HepG2 (cell line): Measurements from ENCODE around the gene H1-8. TPM values are rescaled to one million over a fixed set of nuclear protein-coding genes. Genes with fewer than 3 reads are reported as not detected.

ENCODE experiments used
- ARHGAP35 ChIP-seq: sonication (generic); formaldehyde crosslinking; IDR thresholded peaks from 2 replicates; pipeline ENCODE4 v1.9.0; 2022; ENCODE audit warnings: mild to moderate bottlenecking, inconsistent platforms, moderate library complexity, missing genetic modification reagents, borderline replicate concordance
- GRHL1 ChIP-seq: sonication (generic); formaldehyde crosslinking; conservative IDR thresholded peaks from 2 replicates; pipeline ENCODE4 v1.8.0; 2022; ENCODE audit warnings: missing genetic modification reagents
- KDM4B ChIP-seq: sonication (generic); formaldehyde crosslinking; IDR thresholded peaks from 2 replicates; pipeline ENCODE4 v1.4.0; 2020; ENCODE audit warnings: missing genetic modification reagents
- MTA1 ChIP-seq: sonication (generic); formaldehyde crosslinking; IDR thresholded peaks from 2 replicates; pipeline ENCODE4 v1.4.0; 2020; ENCODE audit warnings: missing genetic modification reagents, mild to moderate bottlenecking, borderline replicate concordance
- PCBP2 ChIP-seq: fragments of 200-400 bp; formaldehyde crosslinking; optimal IDR thresholded peaks from 2 replicates; pipeline ENCODE3; 2018; ENCODE audit warnings: low read length, low read depth; ENCODE audit not compliant: poor library complexity, severe bottlenecking
- RARG ChIP-seq: sonication (generic); formaldehyde crosslinking; IDR thresholded peaks from 2 replicates; pipeline ENCODE4 v1.4.0; 2020; ENCODE audit warnings: low read depth, mild to moderate bottlenecking, missing genetic modification reagents
- SIX1 ChIP-seq: sonication (generic); formaldehyde crosslinking; IDR thresholded peaks from 2 replicates; pipeline ENCODE4 v1.4.0; 2020; ENCODE audit warnings: missing genetic modification reagents, borderline replicate concordance
- SMARCE1 ChIP-seq: fragments of 450-650 bp; IDR thresholded peaks from 2 replicates; pipeline ENCODE4 v1.6.1; 2017; ENCODE audit warnings: borderline replicate concordance
- SRSF4 ChIP-seq: fragments of 200-400 bp; formaldehyde crosslinking; IDR thresholded peaks from one replicate; pipeline ENCODE4 v1.6.1; 2018; ENCODE audit warnings: mild to moderate bottlenecking, low read depth, low read length, moderate library complexity; ENCODE audit not compliant: poor library complexity, severe bottlenecking
- ZFP1 ChIP-seq: IDR thresholded peaks from 2 replicates; pipeline ENCODE4 v1.6.1; 2016
- ZNF230 ChIP-seq: sonication (generic); formaldehyde crosslinking; IDR thresholded peaks from 2 replicates; pipeline ENCODE4 v1.4.0; 2020; ENCODE audit warnings: mild to moderate bottlenecking, missing genetic modification reagents
- ZNF3 ChIP-seq: IDR thresholded peaks from 2 replicates; pipeline ENCODE4 v1.7.0; 2017; ENCODE audit warnings: inconsistent platforms
- ZNF580 ChIP-seq: IDR thresholded peaks from 2 replicates; pipeline ENCODE4 v1.6.1; 2016; ENCODE audit warnings: low read depth, borderline replicate concordance
- ZNF746 ChIP-seq: sonication (generic); formaldehyde crosslinking; IDR thresholded peaks from 2 replicates; pipeline ENCODE4 v1.8.0; 2022; ENCODE audit warnings: mild to moderate bottlenecking, missing genetic modification reagents
- ZSCAN21 ChIP-seq: sonication (generic); formaldehyde crosslinking; IDR thresholded peaks from 2 replicates; pipeline ENCODE4 v1.8.0; 2022; ENCODE audit warnings: mild to moderate bottlenecking, missing genetic modification reagents, moderate library complexity, borderline replicate concordance
- polyA plus RNA-seq, 8 experiments: library from polyadenylated mRNA; depleted of rRNA in 3 of 8; stranded (reverse) in 7 of 8; unstranded in 1 of 8; fragments of >200 nt; fragmentation: Illumina TruSeq in 4 of 8; extraction: Trizol in 4 of 8; gene quantifications; 2 replicates each; pipeline versions ENCODE4 v1.2.1 to v1.2.3, GENCODE V29; 2011 to 2016; ENCODE audit warnings: low read depth in 4 of 8, missing spikeins in 1 of 8, mixed read lengths in 1 of 8; ENCODE audit not compliant: insufficient read depth in 1 of 8
- total RNA-seq, 5 experiments: library from RNA; depleted of rRNA; stranded (reverse); fragments of >200 nt; fragmentation: Illumina TruSeq; extraction: Trizol; gene quantifications; 2 replicates each; pipeline ENCODE4 v1.2.3, GENCODE V29; 2016; ENCODE audit warnings: low read depth in 1 of 5
- TF ChIP-seq, protein P1 (sequence below): sonication (generic); formaldehyde crosslinking; IDR thresholded peaks from 2 replicates; pipeline ENCODE4 v1.4.0; 2020; ENCODE audit warnings: mild to moderate bottlenecking, missing genetic modification reagents
- TF ChIP-seq, protein P2 (sequence below): sonication (generic); formaldehyde crosslinking; IDR thresholded peaks from 2 replicates; pipeline ENCODE4 v1.4.0; 2020; ENCODE audit warnings: low read depth, mild to moderate bottlenecking, missing genetic modification reagents
- TF ChIP-seq, protein P3 (sequence below): sonication (generic); formaldehyde crosslinking; IDR thresholded peaks from 2 replicates; pipeline ENCODE4 v1.4.0; 2020; ENCODE audit warnings: missing genetic modification reagents
- TF ChIP-seq, protein P4 (sequence below): conservative IDR thresholded peaks from 2 replicates; pipeline ENCODE4 v1.6.1; 2018; ENCODE audit warnings: missing genetic modification reagents

H1-8 gene
- total and polyA plus RNA-seq, 2 of the 13 experiments (the other 11 are each of a cell fraction or from before 2014, with no cell fraction given): 0.08 TPM; not detected in 1

DNA sequence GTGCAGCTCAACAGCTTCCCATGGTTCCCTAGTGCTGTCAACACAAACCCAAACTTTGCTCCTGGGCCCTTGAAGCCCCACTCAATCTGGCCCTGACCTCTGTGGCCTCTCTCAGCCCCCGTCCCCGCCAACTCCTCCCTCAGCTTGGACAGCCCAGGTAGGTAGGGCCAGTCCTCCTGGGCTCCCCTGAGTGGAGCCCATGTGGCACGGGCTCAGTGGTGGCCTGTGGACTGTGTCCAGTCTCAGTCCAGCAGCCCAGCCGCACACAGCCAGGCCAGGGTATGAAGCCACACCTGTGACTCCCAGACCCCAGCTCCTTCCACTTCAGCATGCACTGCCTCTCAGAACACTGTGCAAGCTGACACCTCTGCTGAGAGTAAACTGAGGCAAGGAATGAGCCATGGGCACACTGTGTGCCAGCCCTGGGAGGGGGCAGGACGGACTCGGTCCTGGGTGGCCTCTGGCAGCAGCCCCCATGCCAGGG, 52.0 kb downstream of the H1-8 start (continued):
- TF ChIP-seq PCBP2 (no peak), ZSCAN21 (CRISPR knock-in tag) (peak; percentile 43; the same call in 1 of the 2 replicates), ARHGAP35 (CRISPR knock-in tag) (no peak), GRHL1 (no peak), ZFP1 (CRISPR knock-in tag) (0 out of 2 replicates have a peak, but pooled peaks have one; percentile 68), ZNF580 (CRISPR knock-in tag) (peak; percentile 74; the same call in 1 of the 2 replicates), MTA1 (CRISPR knock-in tag) (peak; percentile 96), SMARCE1 (no peak), SIX1 (CRISPR knock-in tag) (no peak), ZNF746 (CRISPR knock-in tag) (peak; percentile 89), ZNF3 (no peak), KDM4B (CRISPR knock-in tag) (no peak), RARG (CRISPR knock-in tag) (no peak), ZNF230 (CRISPR knock-in tag) (no peak), SRSF4 (no peak)
- TF ChIP-seq, protein P1, sequence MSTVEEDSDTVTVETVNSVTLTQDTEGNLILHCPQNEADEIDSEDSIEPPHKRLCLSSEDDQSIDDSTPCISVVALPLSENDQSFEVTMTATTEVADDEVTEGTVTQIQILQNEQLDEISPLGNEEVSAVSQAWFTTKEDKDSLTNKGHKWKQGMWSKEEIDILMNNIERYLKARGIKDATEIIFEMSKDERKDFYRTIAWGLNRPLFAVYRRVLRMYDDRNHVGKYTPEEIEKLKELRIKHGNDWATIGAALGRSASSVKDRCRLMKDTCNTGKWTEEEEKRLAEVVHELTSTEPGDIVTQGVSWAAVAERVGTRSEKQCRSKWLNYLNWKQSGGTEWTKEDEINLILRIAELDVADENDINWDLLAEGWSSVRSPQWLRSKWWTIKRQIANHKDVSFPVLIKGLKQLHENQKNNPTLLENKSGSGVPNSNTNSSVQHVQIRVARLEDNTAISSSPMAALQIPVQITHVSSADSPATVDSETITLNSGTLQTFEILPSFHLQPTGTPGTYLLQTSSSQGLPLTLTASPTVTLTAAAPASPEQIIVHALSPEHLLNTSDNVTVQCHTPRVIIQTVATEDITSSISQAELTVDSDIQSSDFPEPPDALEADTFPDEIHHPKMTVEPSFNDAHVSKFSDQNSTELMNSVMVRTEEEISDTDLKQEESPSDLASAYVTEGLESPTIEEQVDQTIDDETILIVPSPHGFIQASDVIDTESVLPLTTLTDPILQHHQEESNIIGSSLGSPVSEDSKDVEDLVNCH (CRISPR knock-in tag): no peak
- TF ChIP-seq, protein P2, sequence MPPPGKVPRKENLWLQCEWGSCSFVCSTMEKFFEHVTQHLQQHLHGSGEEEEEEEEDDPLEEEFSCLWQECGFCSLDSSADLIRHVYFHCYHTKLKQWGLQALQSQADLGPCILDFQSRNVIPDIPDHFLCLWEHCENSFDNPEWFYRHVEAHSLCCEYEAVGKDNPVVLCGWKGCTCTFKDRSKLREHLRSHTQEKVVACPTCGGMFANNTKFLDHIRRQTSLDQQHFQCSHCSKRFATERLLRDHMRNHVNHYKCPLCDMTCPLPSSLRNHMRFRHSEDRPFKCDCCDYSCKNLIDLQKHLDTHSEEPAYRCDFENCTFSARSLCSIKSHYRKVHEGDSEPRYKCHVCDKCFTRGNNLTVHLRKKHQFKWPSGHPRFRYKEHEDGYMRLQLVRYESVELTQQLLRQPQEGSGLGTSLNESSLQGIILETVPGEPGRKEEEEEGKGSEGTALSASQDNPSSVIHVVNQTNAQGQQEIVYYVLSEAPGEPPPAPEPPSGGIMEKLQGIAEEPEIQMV (CRISPR knock-in tag): no peak
- TF ChIP-seq, protein P3, sequence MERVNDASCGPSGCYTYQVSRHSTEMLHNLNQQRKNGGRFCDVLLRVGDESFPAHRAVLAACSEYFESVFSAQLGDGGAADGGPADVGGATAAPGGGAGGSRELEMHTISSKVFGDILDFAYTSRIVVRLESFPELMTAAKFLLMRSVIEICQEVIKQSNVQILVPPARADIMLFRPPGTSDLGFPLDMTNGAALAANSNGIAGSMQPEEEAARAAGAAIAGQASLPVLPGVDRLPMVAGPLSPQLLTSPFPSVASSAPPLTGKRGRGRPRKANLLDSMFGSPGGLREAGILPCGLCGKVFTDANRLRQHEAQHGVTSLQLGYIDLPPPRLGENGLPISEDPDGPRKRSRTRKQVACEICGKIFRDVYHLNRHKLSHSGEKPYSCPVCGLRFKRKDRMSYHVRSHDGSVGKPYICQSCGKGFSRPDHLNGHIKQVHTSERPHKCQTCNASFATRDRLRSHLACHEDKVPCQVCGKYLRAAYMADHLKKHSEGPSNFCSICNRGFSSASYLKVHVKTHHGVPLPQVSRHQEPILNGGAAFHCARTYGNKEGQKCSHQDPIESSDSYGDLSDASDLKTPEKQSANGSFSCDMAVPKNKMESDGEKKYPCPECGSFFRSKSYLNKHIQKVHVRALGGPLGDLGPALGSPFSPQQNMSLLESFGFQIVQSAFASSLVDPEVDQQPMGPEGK: peak; percentile 96
- TF ChIP-seq, protein P4, sequence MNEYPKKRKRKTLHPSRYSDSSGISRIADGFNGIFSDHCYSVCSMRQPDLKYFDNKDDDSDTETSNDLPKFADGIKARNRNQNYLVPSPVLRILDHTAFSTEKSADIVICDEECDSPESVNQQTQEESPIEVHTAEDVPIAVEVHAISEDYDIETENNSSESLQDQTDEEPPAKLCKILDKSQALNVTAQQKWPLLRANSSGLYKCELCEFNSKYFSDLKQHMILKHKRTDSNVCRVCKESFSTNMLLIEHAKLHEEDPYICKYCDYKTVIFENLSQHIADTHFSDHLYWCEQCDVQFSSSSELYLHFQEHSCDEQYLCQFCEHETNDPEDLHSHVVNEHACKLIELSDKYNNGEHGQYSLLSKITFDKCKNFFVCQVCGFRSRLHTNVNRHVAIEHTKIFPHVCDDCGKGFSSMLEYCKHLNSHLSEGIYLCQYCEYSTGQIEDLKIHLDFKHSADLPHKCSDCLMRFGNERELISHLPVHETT (CRISPR knock-in tag): no peak
